Esophagus (tissue), 2 donors: ENCODE data around the gene OR52I1. TPM values are rescaled to one million over a fixed set of nuclear protein-coding genes. Genes with fewer than 3 reads are reported as not detected.

Experiments
- H3K27ac ChIP-seq, 2 donors: one replicate each; pipeline ENCODE4 v1.5.1; 2013; ENCODE audit warnings: low read depth in 2 of 2, mild to moderate bottlenecking in 2 of 2, inconsistent platforms in 1 of 2, low read length in 1 of 2, moderate library complexity in 1 of 2
- H3K27me3 ChIP-seq, 2 donors: one replicate each; pipeline ENCODE4 v1.6.1; 2013; ENCODE audit warnings: low read length in 2 of 2, control low read depth in 1 of 2, mild to moderate bottlenecking in 1 of 2; ENCODE audit not compliant: insufficient read depth in 2 of 2, control insufficient read depth in 1 of 2
- H3K36me3 ChIP-seq, 2 donors: one replicate each; pipeline ENCODE4 v1.6.1; 2013; ENCODE audit warnings: low read length in 1 of 2; ENCODE audit not compliant: control insufficient read depth in 2 of 2, insufficient read depth in 2 of 2
- H3K4me1 ChIP-seq, 2 donors: one replicate each; pipeline ENCODE4 v1.6.1; 2013; ENCODE audit warnings: low read length in 1 of 2; ENCODE audit not compliant: control insufficient read depth in 2 of 2, insufficient read depth in 2 of 2
- H3K4me3 ChIP-seq, 2 donors: one replicate each; pipeline ENCODE4 v1.5.1; 2013; ENCODE audit warnings: low read length in 2 of 2, mild to moderate bottlenecking in 2 of 2, low read depth in 1 of 2, moderate library complexity in 1 of 2
- H3K9me3 ChIP-seq, 2 donors: one replicate each; pipeline ENCODE4 v1.6.1; 2013; ENCODE audit warnings: mild to moderate bottlenecking in 2 of 2, low read depth in 1 of 2, low read length in 1 of 2, moderate library complexity in 1 of 2; ENCODE audit not compliant: control insufficient read depth in 2 of 2, insufficient read depth in 1 of 2
- WGBS, 2 donors: extraction: QIAGEN DNeasy Blood & Tissue Kit; methylation state at CpG; one replicate each; pipeline ENCODE4 v1.1.7; 2013; 5-methylcytosine and 5-hydroxymethylcytosine counted together
- polyA plus RNA-seq, 2 donors: library from polyadenylated mRNA; stranded (reverse); fragments of 200-250 nt; gene quantifications; one replicate each; pipeline ENCODE4 v1.2.3, GENCODE V29; 2013
- donor health status: healthy with polysubstance abuse.
- donor health status: Bipolar disorder and iron deficiency.

The OR52I1 gene
- polyA plus RNA-seq, 2 donors = not detected

- WGBS, 2 donors = 75 to 88% methylated on average over 3 of the region's 3 CpGs
- H3K9me3 ChIP-seq = no peaks in the 10 kb centered on the region
- H3K36me3 ChIP-seq = no peaks in the 10 kb centered on the region
- no peaks in the 10 kb centered on the region for H3K27me3 ChIP-seq
- H3K4me1 ChIP-seq = no peaks in the 10 kb centered on the region
- no peak overlapping the region for H3K4me3 ChIP-seq
- H3K27ac ChIP-seq = no peak overlapping the region
Observed at GRCh38 chr11:4637662-4638047, 43.8 kb downstream of the OR52I1 start.

- H3K4me3 ChIP-seq = no peak overlapping the region
- H3K27me3 ChIP-seq = no peaks in the 10 kb centered on the region
- H3K4me1 ChIP-seq = no peaks in the 10 kb centered on the region
- 86 to 89% methylated on average over 6 of the region's 6 CpGs for WGBS, 2 donors
- H3K9me3 ChIP-seq = no peaks in the 10 kb centered on the region
- H3K36me3 ChIP-seq = no peaks in the 10 kb centered on the region
- H3K27ac ChIP-seq = no peak overlapping the region
Observed at GRCh38 chr11:4639931-4640330, 46.1 kb downstream of the OR52I1 start.

- H3K27ac ChIP-seq = no peak overlapping the region
- H3K9me3 ChIP-seq = no peaks in the 10 kb centered on the region
- no peaks in the 10 kb centered on the region for H3K27me3 ChIP-seq
- H3K36me3 ChIP-seq = no peaks in the 10 kb centered on the region
- 85 to 86% methylated on average over 7 of the region's 7 CpGs for WGBS, 2 donors
- no peak overlapping the region for H3K4me3 ChIP-seq
- H3K4me1 ChIP-seq = no peaks in the 10 kb centered on the region
Observed at GRCh38 chr11:4641501-4641900, 47.7 kb downstream of the OR52I1 start.

DNA sequence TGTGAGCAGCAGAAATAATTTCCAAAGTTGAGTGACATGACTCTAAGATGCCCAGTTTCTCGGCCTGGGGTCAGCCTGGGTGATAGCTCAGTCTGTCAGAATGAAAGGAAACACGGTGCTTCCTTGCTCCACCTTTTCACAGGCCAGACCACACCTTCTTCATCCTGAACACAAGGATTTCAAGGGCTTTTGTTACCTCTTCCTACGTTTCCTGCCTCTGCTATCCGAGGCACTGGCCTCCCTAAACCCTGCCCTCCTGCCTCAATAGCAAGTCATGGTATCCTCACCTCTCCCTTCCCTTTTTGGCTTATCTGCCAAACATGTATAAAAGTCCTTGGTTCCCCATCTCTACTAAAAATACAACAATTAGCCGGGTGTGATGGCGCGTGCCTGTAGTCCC is 48.2 kb downstream of the OR52I1 start:
- WGBS, 2 donors = 69 to 71% methylated on average over 7 of the region's 7 CpGs
- Histone ChIP-seq H3K27me3 (no peaks in the 10 kb centered on the region), H3K4me3 (no peak overlapping the region), H3K27ac (no peak overlapping the region), H3K4me1 (no peaks in the 10 kb centered on the region), H3K36me3 (no peaks in the 10 kb centered on the region), H3K9me3 (no peaks in the 10 kb centered on the region)

- no peaks in the 10 kb centered on the region for H3K9me3 ChIP-seq
- no peak overlapping the region for H3K4me3 ChIP-seq
- no peaks in the 10 kb centered on the region for H3K4me1 ChIP-seq
- no peaks in the 10 kb centered on the region for H3K36me3 ChIP-seq
- WGBS, 2 donors = 40 to 45% methylated on average over 5 of the region's 5 CpGs
- no peak overlapping the region for H3K27ac ChIP-seq
- H3K27me3 ChIP-seq = no peaks in the 10 kb centered on the region
Observed at GRCh38 chr11:4643076-4643475, 49.2 kb downstream of the OR52I1 start.

DNA sequence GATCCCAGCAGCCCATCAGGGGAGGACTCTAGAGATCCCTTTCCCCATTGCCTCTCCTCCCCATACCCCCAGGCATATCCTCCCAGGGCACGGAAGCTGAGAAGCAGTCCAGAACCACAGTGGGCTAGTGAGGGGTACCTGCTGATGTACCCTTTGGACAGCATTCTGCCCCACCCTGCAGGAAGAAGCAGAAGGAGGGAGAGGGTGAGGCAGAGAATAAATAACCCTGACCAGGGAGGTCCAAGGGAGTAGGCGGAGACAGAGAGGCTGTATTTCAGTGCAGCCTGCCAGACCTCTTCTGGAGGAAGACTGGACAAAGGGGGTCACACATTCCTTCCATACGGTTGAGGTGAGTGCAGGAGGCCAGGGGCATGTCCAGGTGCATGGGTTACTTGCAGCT is 49.8 kb downstream of the OR52I1 start, which contains the start of gene OR51E1:
Gene OR51E1 (plus strand): TSS at position 301 of the 400 bp plus-strand sequence. CDS start 8,545 bp downstream, outside the sequence.
- no peaks in the 10 kb centered on the region for H3K9me3 ChIP-seq
- no peak within 1 kb of the TSS for H3K4me3 ChIP-seq
- no peak within 1 kb of the TSS for H3K27ac ChIP-seq
- 74 to 78% methylated on average over 3 of the region's 3 CpGs for WGBS, 2 donors
- no peaks in the 10 kb centered on the region for H3K27me3 ChIP-seq
- H3K4me1 ChIP-seq = no peaks in the 10 kb centered on the region
- no peaks in the 10 kb centered on the region for H3K36me3 ChIP-seq

GRCh38 chr11:4644233-4644632 is 50.4 kb downstream of the OR52I1 start:
- Histone ChIP-seq H3K4me1 (no peaks in the 10 kb centered on the region), H3K4me3 (no peak overlapping the region), H3K36me3 (no peaks in the 10 kb centered on the region), H3K27ac (no peak overlapping the region), H3K27me3 (no peaks in the 10 kb centered on the region), H3K9me3 (no peaks in the 10 kb centered on the region)
- 68% methylated on average over 4 of the region's 4 CpGs for WGBS, 2 donors

Other genes starting within 250 kb of the OR52I1 start
- not detected for gene OR52B4, start 225.7 kb upstream of the OR52I1 start, polyA plus RNA-seq
- 10 to 100 TPM; 10.4 to 10.6 TPM for gene TRIM21, start 200.3 kb upstream of the OR52I1 start, polyA plus RNA-seq
- gene OR52K2, start 144.7 kb upstream of the OR52I1 start, polyA plus RNA-seq = not detected
- not detected for gene OR52K1, start 111.4 kb upstream of the OR52I1 start, polyA plus RNA-seq
- not detected for gene OR52M1, start 48.8 kb upstream of the OR52I1 start, polyA plus RNA-seq
- gene OR52I2, start 12.3 kb upstream of the OR52I1 start, polyA plus RNA-seq = not detected
- 1 to 10 TPM; 3.0 to 3.7 TPM for gene TRIM68, start 14.2 kb downstream of the OR52I1 start, polyA plus RNA-seq
- not detected for gene OR51D1, start 43.4 kb downstream of the OR52I1 start, polyA plus RNA-seq
- under 1 TPM; 0.04 to 0.06 TPM for gene OR51E1, start 49.9 kb downstream of the OR52I1 start, polyA plus RNA-seq
- gene OR51E2, start 103.8 kb downstream of the OR52I1 start, polyA plus RNA-seq = under 1 TPM in 1 of 2 donors, not detected in 1; 0.02 TPM
- gene MMP26, start 110.7 kb downstream of the OR52I1 start, polyA plus RNA-seq = not detected
- gene OR51F1, start 175.9 kb downstream of the OR52I1 start, polyA plus RNA-seq = not detected
- not detected for gene OR52R1, start 210.3 kb downstream of the OR52I1 start, polyA plus RNA-seq
- not detected for gene OR51F2, start 227.3 kb downstream of the OR52I1 start, polyA plus RNA-seq